Fibroblast of villous mesenchyme (primary cell): ENCODE results near the gene ESD. TPM values are rescaled to one million over a fixed set of nuclear protein-coding genes. Genes with fewer than 3 reads are reported as not detected.

Source experiments
- DNase-seq: peaks from one replicate; pipeline ENCODE4 v3.0.0-alpha.2; 2010; ENCODE audit warnings: low read depth
- H3K4me3 ChIP-seq: 2 replicates; pipeline ENCODE4 v1.5.1; 2011; ENCODE audit warnings: low read depth, mild to moderate bottlenecking, low read length
- total RNA-seq: library from RNA; depleted of rRNA; stranded (reverse); fragments of >200 nt; gene quantifications from 2 replicates; pipeline ENCODE4 v1.2.3, GENCODE V29; 2012
- TF ChIP-seq, protein P1 (sequence below): IDR thresholded peaks from 2 replicates; pipeline ENCODE4 v1.5.1; 2012; ENCODE audit warnings: low read depth, mild to moderate bottlenecking, low read length; ENCODE audit not compliant: insufficient read depth

ESD gene, protein sequence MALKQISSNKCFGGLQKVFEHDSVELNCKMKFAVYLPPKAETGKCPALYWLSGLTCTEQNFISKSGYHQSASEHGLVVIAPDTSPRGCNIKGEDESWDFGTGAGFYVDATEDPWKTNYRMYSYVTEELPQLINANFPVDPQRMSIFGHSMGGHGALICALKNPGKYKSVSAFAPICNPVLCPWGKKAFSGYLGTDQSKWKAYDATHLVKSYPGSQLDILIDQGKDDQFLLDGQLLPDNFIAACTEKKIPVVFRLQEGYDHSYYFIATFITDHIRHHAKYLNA
- total RNA-seq: 98.2 and 118 TPM in 2 replicates

DNA sequence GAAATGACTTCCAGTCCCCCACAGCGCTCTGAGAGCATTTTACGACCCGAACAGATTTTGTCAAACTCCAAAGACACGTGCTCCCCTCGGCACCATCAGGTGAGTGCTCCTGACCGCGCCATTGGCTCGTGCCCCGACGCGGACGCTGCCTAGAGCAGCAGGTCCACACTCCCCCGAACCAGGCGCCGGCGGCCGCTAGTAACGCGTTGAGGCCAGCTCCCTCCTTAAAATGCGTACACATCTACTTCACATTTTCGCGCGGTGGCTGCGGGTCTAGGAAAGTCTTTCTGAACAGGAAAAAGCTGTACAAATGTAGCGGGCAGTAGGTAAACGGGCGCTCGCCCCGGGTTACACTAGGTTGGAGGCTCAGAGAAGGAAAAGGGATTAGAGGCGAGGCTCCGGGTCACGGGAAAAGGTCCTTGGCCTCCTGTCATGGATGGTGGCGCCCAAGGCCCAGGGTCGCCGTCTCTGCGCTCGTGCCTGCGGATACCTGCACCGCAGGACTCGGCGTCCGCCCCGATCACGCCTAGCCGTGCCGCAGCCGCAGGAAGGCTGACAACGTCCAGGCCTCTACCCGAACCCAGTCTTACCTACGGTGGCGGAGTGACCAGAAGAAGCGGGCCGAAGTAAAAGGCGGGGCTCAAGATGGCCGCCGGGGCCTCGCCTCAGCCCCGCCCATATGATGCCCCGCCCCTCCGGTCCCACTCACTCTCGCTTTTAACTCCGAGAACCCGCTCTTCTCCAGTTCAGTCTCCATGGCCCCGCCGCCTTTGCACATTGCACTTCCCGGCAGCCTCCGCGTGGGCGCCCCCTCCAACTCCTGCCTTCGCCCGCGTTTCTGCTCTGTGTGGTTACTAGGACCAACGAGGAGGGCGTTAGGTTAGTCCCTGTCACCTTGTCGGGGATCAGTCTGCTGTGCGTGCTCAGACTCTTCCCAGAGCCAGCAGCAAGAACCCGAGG lies at the start of gene ESD:
ESD (minus strand) TSS at position 647 of the 960 bp plus-strand sequence. CDS start 5,748 bp downstream, outside the sequence.
- DNase-seq: peak; percentile 89
- TF ChIP-seq, protein P1, sequence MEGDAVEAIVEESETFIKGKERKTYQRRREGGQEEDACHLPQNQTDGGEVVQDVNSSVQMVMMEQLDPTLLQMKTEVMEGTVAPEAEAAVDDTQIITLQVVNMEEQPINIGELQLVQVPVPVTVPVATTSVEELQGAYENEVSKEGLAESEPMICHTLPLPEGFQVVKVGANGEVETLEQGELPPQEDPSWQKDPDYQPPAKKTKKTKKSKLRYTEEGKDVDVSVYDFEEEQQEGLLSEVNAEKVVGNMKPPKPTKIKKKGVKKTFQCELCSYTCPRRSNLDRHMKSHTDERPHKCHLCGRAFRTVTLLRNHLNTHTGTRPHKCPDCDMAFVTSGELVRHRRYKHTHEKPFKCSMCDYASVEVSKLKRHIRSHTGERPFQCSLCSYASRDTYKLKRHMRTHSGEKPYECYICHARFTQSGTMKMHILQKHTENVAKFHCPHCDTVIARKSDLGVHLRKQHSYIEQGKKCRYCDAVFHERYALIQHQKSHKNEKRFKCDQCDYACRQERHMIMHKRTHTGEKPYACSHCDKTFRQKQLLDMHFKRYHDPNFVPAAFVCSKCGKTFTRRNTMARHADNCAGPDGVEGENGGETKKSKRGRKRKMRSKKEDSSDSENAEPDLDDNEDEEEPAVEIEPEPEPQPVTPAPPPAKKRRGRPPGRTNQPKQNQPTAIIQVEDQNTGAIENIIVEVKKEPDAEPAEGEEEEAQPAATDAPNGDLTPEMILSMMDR: no peak
- H3K4me3 ChIP-seq: peak within 1 kb of the TSS; percentile 89

DNA sequence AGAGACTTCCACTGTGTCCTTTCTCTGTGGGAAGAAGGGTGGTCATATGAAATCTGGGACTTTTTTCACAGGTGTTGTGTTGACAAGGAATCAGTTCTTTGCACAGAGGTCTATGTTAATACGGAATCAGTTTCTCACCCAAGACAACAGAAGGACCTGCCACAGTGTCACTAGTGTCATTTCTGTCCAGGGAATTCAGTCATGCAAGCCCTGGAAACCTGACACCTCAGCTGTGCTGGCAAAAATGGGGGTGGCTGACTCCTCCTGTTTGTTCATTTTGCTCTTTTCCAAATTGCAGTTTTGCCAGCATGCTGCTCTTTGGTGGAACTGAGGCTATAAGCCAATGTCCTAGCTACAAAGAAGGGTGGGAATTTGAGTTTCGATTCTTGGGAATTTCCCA lies 49.8 kb upstream of the ESD start:
- H3K4me3 ChIP-seq: no peak overlapping the region
- DNase-seq: no peak

DNA sequence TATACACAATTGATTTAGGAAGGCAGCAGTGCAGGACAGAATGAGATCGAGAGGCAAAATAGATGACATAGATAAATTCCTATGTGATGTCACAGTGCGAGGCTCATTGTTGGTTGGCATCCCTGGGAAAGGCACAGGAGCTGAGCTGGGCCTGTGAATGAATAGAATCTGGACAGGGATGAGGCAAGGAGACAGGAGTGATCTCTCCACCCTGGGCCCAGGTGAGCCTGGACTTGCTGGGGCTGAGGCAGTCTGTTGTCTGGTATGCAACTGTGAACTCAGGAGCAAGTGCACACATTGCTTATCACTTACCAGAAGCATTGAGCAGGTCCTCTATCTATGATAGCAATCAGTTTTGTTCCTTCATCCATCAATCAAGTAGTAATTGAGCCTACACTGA lies 48.2 kb upstream of the ESD start:
- TF ChIP-seq, protein P1: no peak
- DNase-seq: no peak

More for the DNA sequence above, 49.8 kb upstream of the ESD start:
- TF ChIP-seq, protein P1: no peak

DNA sequence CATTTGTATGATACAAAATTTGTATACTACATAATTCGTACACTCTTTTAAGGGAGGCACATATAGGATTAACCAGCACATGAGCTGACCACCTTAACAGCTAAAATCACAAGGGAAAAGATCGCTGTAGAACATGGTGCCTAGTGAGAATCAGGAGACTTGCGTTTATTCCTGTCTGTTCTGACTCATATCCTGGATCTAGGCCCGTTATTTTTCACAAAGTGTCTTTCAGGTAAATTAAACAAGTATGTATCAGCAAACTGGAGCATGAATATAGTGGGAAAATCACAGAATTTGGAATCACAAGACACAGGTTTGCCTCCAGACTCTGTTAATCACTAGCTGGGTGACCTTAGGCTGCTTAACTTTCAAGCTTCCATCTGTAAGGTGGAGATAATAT lies 47.5 kb upstream of the ESD start:
- DNase-seq: peak; percentile 5
- no peak overlapping the region for H3K4me3 ChIP-seq
- TF ChIP-seq, protein P1: no peak

More for the DNA sequence above, 48.2 kb upstream of the ESD start:
- no peak overlapping the region for H3K4me3 ChIP-seq

DNA sequence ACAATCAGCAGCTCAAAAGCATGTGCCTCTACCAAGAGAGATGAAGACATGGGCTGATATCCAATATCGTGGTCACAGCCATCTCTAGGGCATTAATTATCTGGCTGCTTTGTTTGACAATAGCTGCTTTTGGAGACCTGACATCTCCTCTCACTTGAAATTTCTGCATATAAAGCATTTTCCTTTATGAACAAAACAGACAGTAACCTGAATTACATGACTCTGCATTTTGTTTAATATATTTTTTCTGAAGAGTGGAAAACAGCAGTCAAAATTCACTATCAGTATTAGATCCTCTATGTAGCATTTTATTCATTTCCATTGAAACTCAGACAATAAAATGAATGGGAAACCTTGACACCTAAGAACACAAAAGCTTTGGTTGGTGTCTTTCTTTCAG lies 42.4 kb upstream of the ESD start:
- H3K4me3 ChIP-seq: no peak overlapping the region
- TF ChIP-seq, protein P1: no peak
- no peak for DNase-seq

DNA sequence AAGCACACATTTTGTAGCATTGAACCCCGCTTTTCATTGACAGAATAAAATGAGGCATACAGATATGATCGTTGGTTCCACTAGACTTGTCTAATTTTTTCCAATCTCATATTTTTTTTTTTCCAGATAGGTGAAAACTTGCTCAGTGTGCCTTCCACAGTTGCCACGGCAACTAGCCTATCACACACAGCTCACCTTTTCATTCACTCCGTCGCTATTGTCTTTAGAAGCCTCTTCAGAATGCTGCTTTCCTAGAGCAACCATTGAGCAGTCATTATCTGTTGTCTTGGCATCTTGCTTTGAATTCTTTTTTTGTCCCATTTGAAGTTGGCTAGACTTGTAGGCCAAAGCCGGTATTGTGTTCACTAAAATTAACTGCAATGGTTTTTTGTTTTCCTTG lies 37.7 kb upstream of the ESD start:
- H3K4me3 ChIP-seq: no peak overlapping the region
- TF ChIP-seq, protein P1: no peak
- no peak for DNase-seq
